ENCODE data around the gene SLX9. TPM values are rescaled to one million over a fixed set of nuclear protein-coding genes. Genes with fewer than 3 reads are reported as not detected.

SLX9 gene
- total RNA-seq, 2 experiments from 2014 or later, result 18.6 to 61.6 TPM

- Histone ChIP-seq H3K9me2 (ENCODE audit: insufficient read depth, low read length) (no peaks in the 10 kb centered on the region), H3K4me1 (ENCODE audit: insufficient read depth, low read length, poor library complexity, severe bottlenecking) (no peaks in the 10 kb centered on the region), H3K36me3 (ENCODE audit: insufficient read depth, low read length) (no peaks in the 10 kb centered on the region), H2AFZ (ENCODE audit: low read length) (no peak overlapping the region), H3K27ac (ENCODE audit: low read depth, low read length, poor library complexity, severe bottlenecking) (no peak overlapping the region), H3K79me2 (ENCODE audit: insufficient read depth, low read depth, low read length) (no peaks in the 10 kb centered on the region), H4K20me1 (ENCODE audit: insufficient read depth, low read length) (no peaks in the 10 kb centered on the region), H3K4me3 (ENCODE audit: low read depth, low read length, poor library complexity, severe bottlenecking) (no peak overlapping the region), H3K9me3 (ENCODE audit: low read length) (no peaks in the 10 kb centered on the region), H3K4me2 (ENCODE audit: low read length) (no peak overlapping the region)
- DNase-seq (ENCODE audit: low spot score), result no peak
- BruUV-seq (replicated peaks), result no TSS peak
- POLR2A ChIA-PET, result interaction anchor here (0.6 kb wide), 1 partner anchor 27 kb away, joined by 3 read pairs; no protein-coding TSS in a partner anchor
- CTCF ChIA-PET (ENCODE audit: unreplicated experiment), result no interaction called here
- TF ChIP-seq CTCF (conservative IDR thresholded peaks at IDR 0.05; ENCODE audit: low read length) (no peak), EZH2phosphoT487 (IDR thresholded peaks at IDR 0.05; ENCODE audit: borderline replicate concordance, low read depth, low read length) (no peak)
- intact Hi-C loops (cut with micrococcal nuclease; ENCODE audit: unreplicated experiment), result no loop called here
These were observed 41.8 kb upstream of the SLX9 start for GRCh38 chr21:44898011-44898488.

- Histone ChIP-seq H3K4me2 (ENCODE audit: low read length) (no peak overlapping the region), H2AFZ (ENCODE audit: low read length) (no peak overlapping the region), H3K9me3 (ENCODE audit: low read length) (no peaks in the 10 kb centered on the region), H3K36me3 (ENCODE audit: insufficient read depth, low read length) (no peaks in the 10 kb centered on the region), H3K4me1 (ENCODE audit: insufficient read depth, low read length, poor library complexity, severe bottlenecking) (no peaks in the 10 kb centered on the region), H3K79me2 (ENCODE audit: insufficient read depth, low read depth, low read length) (no peaks in the 10 kb centered on the region), H3K27ac (ENCODE audit: low read depth, low read length, poor library complexity, severe bottlenecking) (no peak overlapping the region), H3K4me3 (ENCODE audit: low read depth, low read length, poor library complexity, severe bottlenecking) (no peak overlapping the region), H3K9me2 (ENCODE audit: insufficient read depth, low read length) (no peaks in the 10 kb centered on the region), H4K20me1 (ENCODE audit: insufficient read depth, low read length) (no peaks in the 10 kb centered on the region)
- CTCF ChIA-PET (ENCODE audit: unreplicated experiment), result no interaction called here
- DNase-seq (ENCODE audit: low spot score), result no peak
- no TSS peak for BruUV-seq (replicated peaks)
- POLR2A ChIA-PET, result no interaction called here
- TF ChIP-seq CTCF (conservative IDR thresholded peaks at IDR 0.05; ENCODE audit: low read length), result no peak
- no peak for TF ChIP-seq EZH2phosphoT487 (IDR thresholded peaks at IDR 0.05; ENCODE audit: borderline replicate concordance, low read depth, low read length)
- intact Hi-C loops (cut with micrococcal nuclease; ENCODE audit: unreplicated experiment), result no loop called here
These were observed 40.7 kb upstream of the SLX9 start for GRCh38 chr21:44898851-44899767.
